ENCODE data around the gene RSF1. TPM values are rescaled to one million over a fixed set of nuclear protein-coding genes. Genes with fewer than 3 reads are reported as not detected.

Gene RSF1
- polyA plus RNA-seq, 1 of the 3 experiments (the other 2 are of a cell fraction), result 8.4 TPM

GRCh38 chr11:77854838-77855237, 34.3 kb upstream of the RSF1 start:
- H3F3A ChIP-seq (replicated peaks; ENCODE audit: insufficient read depth), result peaks cover 7% of the 10 kb centered on the region
- ChIA-PET CTCF (no interaction called here), POLR2A (no interaction called here)
- TF ChIP-seq CTCF (IDR thresholded peaks at IDR 0.05) (no peak), MAX (IDR thresholded peaks at IDR 0.05; ENCODE audit: low read depth) (no peak), GABPA (IDR thresholded peaks at IDR 0.05; ENCODE audit: low read depth) (no peak), ELF1 (IDR thresholded peaks at IDR 0.05) (no peak), RFX5 (IDR thresholded peaks at IDR 0.05; ENCODE audit: low read length) (no peak), TEAD4 (IDR thresholded peaks at IDR 0.05; ENCODE audit: borderline replicate concordance, insufficient read depth) (no peak), RXRA (IDR thresholded peaks at IDR 0.05; ENCODE audit: borderline replicate concordance, low read depth) (no peak), SMC3 (IDR thresholded peaks at IDR 0.05; ENCODE audit: low read depth, low read length) (no peak)
- H2AFZ ChIP-seq (ENCODE audit: low read depth), result no peak overlapping the region
- no peak overlapping the region; a peak in 1 of 4 replicates for H3K4me3 ChIP-seq (ENCODE audit: low read depth in 2 of 2, low read length in 1 of 2)
- no peak overlapping the region for H3K27ac ChIP-seq (ENCODE audit: low read depth in 2 of 2, low read length in 1 of 2)
- H3K9ac ChIP-seq, result no peak overlapping the region
- DNase-seq, result no peak
- no peaks in the 10 kb centered on the region for H3K4me1 ChIP-seq (ENCODE audit: control insufficient read depth in 1 of 2, insufficient read depth in 2 of 2, low read depth in 1 of 2, low read length in 1 of 2)
- H4K20me1 ChIP-seq (ENCODE audit: insufficient read depth), result no peaks in the 10 kb centered on the region
- H3K36me3 ChIP-seq (replicated peaks in 1 of 2; ENCODE audit: control insufficient read depth in 1 of 2, insufficient read depth in 2 of 2, low read length in 1 of 2), result peaks cover 5 to 60% of the 10 kb centered on the region in 2 experiments
- H3K9me2 ChIP-seq, result no peaks in the 10 kb centered on the region
- H3K79me2 ChIP-seq (ENCODE audit: insufficient read depth), result no peaks in the 10 kb centered on the region
- WGBS (ENCODE audit: low lambda C conversion rate), result 100% methylated on average over 1 of the region's 2 CpGs
- H3K4me2 ChIP-seq, result no peak overlapping the region
- no peaks in the 10 kb centered on the region for H3K27me3 ChIP-seq (ENCODE audit: insufficient read depth)
- H3K9me3 ChIP-seq, result 0 out of 2 replicates have a peak, but pooled peaks cover 13% of the 10 kb centered on the region

- peaks cover 7% of the 10 kb centered on the region for H3F3A ChIP-seq (replicated peaks; ENCODE audit: insufficient read depth)
- no peaks in the 10 kb centered on the region for H3K27me3 ChIP-seq (ENCODE audit: insufficient read depth)
- ChIA-PET POLR2A (no interaction called here), CTCF (no interaction called here)
- TF ChIP-seq PBX3 (IDR thresholded peaks at IDR 0.05) (no peak), CHD2 (IDR thresholded peaks at IDR 0.05; ENCODE audit: low read length, partially characterized antibody) (no peak), GABPA (IDR thresholded peaks at IDR 0.05; ENCODE audit: low read depth) (no peak), RFX5 (IDR thresholded peaks at IDR 0.05; ENCODE audit: low read length) (no peak), EP300 (IDR thresholded peaks at IDR 0.05; ENCODE audit: borderline replicate concordance in 1 of 2, low read depth in 1 of 2, low read length in 1 of 2) (no peak), CTCF (IDR thresholded peaks at IDR 0.05) (no peak), POLR2AphosphoS5 (IDR thresholded peaks at IDR 0.05; ENCODE audit: low read depth, low read length) (no peak), TAF1 (IDR thresholded peaks at IDR 0.05; ENCODE audit: borderline replicate concordance, low read depth, low read length) (no peak), ZBTB33 (IDR thresholded peaks at IDR 0.05; ENCODE audit: borderline replicate concordance, low read depth) (no peak), NRF1 (IDR thresholded peaks at IDR 0.05; ENCODE audit: low read depth, low read length) (no peak), RXRA (IDR thresholded peaks at IDR 0.05; ENCODE audit: borderline replicate concordance, low read depth) (no peak), SIN3A (IDR thresholded peaks at IDR 0.05; ENCODE audit: borderline replicate concordance, low read depth, low read length) (no peak)
- H3K9ac ChIP-seq, result no peak overlapping the region
- H3K9me2 ChIP-seq, result no peaks in the 10 kb centered on the region
- no peak overlapping the region for H3K4me2 ChIP-seq
- H4K20me1 ChIP-seq (ENCODE audit: insufficient read depth), result no peaks in the 10 kb centered on the region
- H3K36me3 ChIP-seq (replicated peaks in 1 of 2; ENCODE audit: control insufficient read depth in 1 of 2, insufficient read depth in 2 of 2, low read length in 1 of 2), result peaks cover 6 to 67% of the 10 kb centered on the region in 2 experiments
- 50% methylated on average over 1 of the region's 1 CpG for WGBS (ENCODE audit: low lambda C conversion rate)
- H3K79me2 ChIP-seq (ENCODE audit: insufficient read depth), result no peaks in the 10 kb centered on the region
- no peak overlapping the region for H2AFZ ChIP-seq (ENCODE audit: low read depth)
- H3K27ac ChIP-seq (ENCODE audit: low read depth in 2 of 2, low read length in 1 of 2), result no peak overlapping the region
- H3K4me3 ChIP-seq (ENCODE audit: low read depth in 2 of 2, low read length in 1 of 2), result no peak overlapping the region
- no peaks in the 10 kb centered on the region for H3K4me1 ChIP-seq (ENCODE audit: control insufficient read depth in 1 of 2, insufficient read depth in 2 of 2, low read depth in 1 of 2, low read length in 1 of 2)
- H3K9me3 ChIP-seq, result 0 out of 2 replicates have a peak, but pooled peaks cover 13% of the 10 kb centered on the region
- no peak for DNase-seq
Measured at GRCh38 chr11:77851503-77851902, 31.0 kb upstream of the RSF1 start.

All from SK-N-SH (cell line).